OCI-LY7 (cell line): Measurements from ENCODE around the gene CCDC192. TPM values are rescaled to one million over a fixed set of nuclear protein-coding genes. Genes with fewer than 3 reads are reported as not detected.

ENCODE experiments used
- BruUV-seq: library from RNA; stranded (reverse); fragments of 400-500 nt; replicated peaks from 2 replicates; lab custom pipeline; 2021; lab: Mats Ljungman, UMichigan
- CTCF ChIA-PET: fragments of 300-600 bp; sonication (Branson Sonifier 250); formaldehyde crosslinking; loops from one replicate; lab custom pipeline; 2022; ENCODE audit warnings: antibody characterized with exemption; ENCODE audit not compliant: unreplicated experiment; lab: Charles Lee
- POLR2A ChIA-PET: fragments of 300-600 bp; sonication (Branson Sonifier 250); formaldehyde crosslinking; loops from one replicate; lab custom pipeline; 2022; ENCODE audit warnings: antibody characterized with exemption; lab: Charles Lee
- DNase-seq: peaks from one replicate; pipeline ENCODE4 v3.0.0-alpha.2; 2015; ENCODE audit warnings: low spot score
- H2AFZ ChIP-seq: fragments of 200-600 bp; sonication (generic), shearing (Covaris generic); 2 replicates; pipeline ENCODE4 v1.6.1; 2014; ENCODE audit warnings: mild to moderate bottlenecking, antibody characterized with exemption, low read length, moderate library complexity
- H3K27ac ChIP-seq: fragments of 200-600 bp; sonication (generic); 2 replicates; pipeline ENCODE4 v1.5.1; 2014; ENCODE audit warnings: mixed run types, low read depth, mild to moderate bottlenecking, moderate library complexity, low read length, inconsistent platforms; ENCODE audit not compliant: poor library complexity, severe bottlenecking
- H3K36me3 ChIP-seq: fragments of 200-600 bp; sonication (generic); 2 replicates; pipeline ENCODE4 v1.6.1; 2014; ENCODE audit warnings: mild to moderate bottlenecking, antibody characterized with exemption, low read length, moderate library complexity, mixed read lengths; ENCODE audit not compliant: insufficient read depth
- H3K4me1 ChIP-seq: fragments of 200-600 bp; sonication (generic); 2 replicates; pipeline ENCODE4 v1.5.1; 2014; ENCODE audit warnings: mild to moderate bottlenecking, low read length; ENCODE audit not compliant: insufficient read depth, poor library complexity, severe bottlenecking
- H3K4me2 ChIP-seq: fragments of 200-600 bp; sonication (generic); 2 replicates; pipeline ENCODE4 v1.6.1; 2014; ENCODE audit warnings: mild to moderate bottlenecking, low read length
- H3K4me3 ChIP-seq: fragments of 200-600 bp; sonication (generic); 2 replicates; pipeline ENCODE4 v1.5.1; 2014; ENCODE audit warnings: mild to moderate bottlenecking, low read depth, low read length; ENCODE audit not compliant: poor library complexity, severe bottlenecking
- H3K79me2 ChIP-seq: fragments of 200-600 bp; sonication (generic); 2 replicates; pipeline ENCODE4 v1.6.1; 2016; ENCODE audit warnings: low read depth, mild to moderate bottlenecking, low read length, moderate library complexity, mixed read lengths; ENCODE audit not compliant: insufficient read depth
- H3K9me2 ChIP-seq: fragments of 200-600 bp; sonication (generic); 2 replicates; pipeline ENCODE4 v1.6.1; 2016; ENCODE audit warnings: mild to moderate bottlenecking, low read length, mixed read lengths; ENCODE audit not compliant: insufficient read depth
- H3K9me3 ChIP-seq: fragments of 200-600 bp; sonication (generic); 2 replicates; pipeline ENCODE4 v1.6.1; 2014; ENCODE audit warnings: mild to moderate bottlenecking, mixed run types, low read length, mixed read lengths
- H4K20me1 ChIP-seq: fragments of 200-600 bp; sonication (generic); 2 replicates; pipeline ENCODE4 v1.6.1; 2014; ENCODE audit warnings: mild to moderate bottlenecking, antibody characterized with exemption, low read length, moderate library complexity, mixed read lengths; ENCODE audit not compliant: insufficient read depth
- EZH2phosphoT487 ChIP-seq: fragments of 200-600 bp; sonication (generic); IDR thresholded peaks from 2 replicates; pipeline ENCODE4 v1.6.1; 2018; ENCODE audit warnings: low read depth, borderline replicate concordance, mild to moderate bottlenecking, mixed run types, antibody characterized with exemption, low read length, moderate library complexity, mixed read lengths
- intact Hi-C: fragments of 100-400 bp; cut with micrococcal nuclease; formaldehyde crosslinking; loops from one replicate; pipeline ENCODE4 v1.10.0; 2022; ENCODE audit not compliant: unreplicated experiment
- total RNA-seq, 2 experiments: library from RNA; depleted of rRNA in 1 of 2; stranded (reverse); fragments of >200 nt in 1 of 2; shearing (Covaris generic) in 1 of 2; gene quantifications; 2 replicates each; pipeline ENCODE4 v1.2.3, GENCODE V29; 2014 to 2022
- TF ChIP-seq, protein P1 (sequence below): fragments of 200-600 bp; sonication (generic); conservative IDR thresholded peaks from 2 replicates; pipeline ENCODE4 v1.5.1; 2014; ENCODE audit warnings: mild to moderate bottlenecking, antibody characterized with exemption, low read length, moderate library complexity, mixed read lengths

The CCDC192 gene
- total RNA-seq, 2 experiments from 2014 or later: not detected

GRCh38 chr5:127909821-127910220 lies 206.6 kb downstream of the CCDC192 start:
- no peaks in the 10 kb centered on the region for H3K4me1 ChIP-seq
- no peak for TF ChIP-seq EZH2phosphoT487
- TF ChIP-seq, protein P1, sequence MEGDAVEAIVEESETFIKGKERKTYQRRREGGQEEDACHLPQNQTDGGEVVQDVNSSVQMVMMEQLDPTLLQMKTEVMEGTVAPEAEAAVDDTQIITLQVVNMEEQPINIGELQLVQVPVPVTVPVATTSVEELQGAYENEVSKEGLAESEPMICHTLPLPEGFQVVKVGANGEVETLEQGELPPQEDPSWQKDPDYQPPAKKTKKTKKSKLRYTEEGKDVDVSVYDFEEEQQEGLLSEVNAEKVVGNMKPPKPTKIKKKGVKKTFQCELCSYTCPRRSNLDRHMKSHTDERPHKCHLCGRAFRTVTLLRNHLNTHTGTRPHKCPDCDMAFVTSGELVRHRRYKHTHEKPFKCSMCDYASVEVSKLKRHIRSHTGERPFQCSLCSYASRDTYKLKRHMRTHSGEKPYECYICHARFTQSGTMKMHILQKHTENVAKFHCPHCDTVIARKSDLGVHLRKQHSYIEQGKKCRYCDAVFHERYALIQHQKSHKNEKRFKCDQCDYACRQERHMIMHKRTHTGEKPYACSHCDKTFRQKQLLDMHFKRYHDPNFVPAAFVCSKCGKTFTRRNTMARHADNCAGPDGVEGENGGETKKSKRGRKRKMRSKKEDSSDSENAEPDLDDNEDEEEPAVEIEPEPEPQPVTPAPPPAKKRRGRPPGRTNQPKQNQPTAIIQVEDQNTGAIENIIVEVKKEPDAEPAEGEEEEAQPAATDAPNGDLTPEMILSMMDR: no peak
- DNase-seq: no peak
- no TSS peak for BruUV-seq
- no peaks in the 10 kb centered on the region for H3K36me3 ChIP-seq
- ChIA-PET CTCF (no interaction called here), POLR2A (interaction anchor here (0.7 to 1.9 kb wide), 4 partner anchors 10 to 340 kb away, joined by 3 to 4 read pairs (median 4); no protein-coding TSS in a partner anchor)
- no peak overlapping the region for H3K4me3 ChIP-seq
- no peaks in the 10 kb centered on the region for H4K20me1 ChIP-seq
- no peak overlapping the region for H3K27ac ChIP-seq
- H2AFZ ChIP-seq: no peak overlapping the region
- H3K9me2 ChIP-seq: no peaks in the 10 kb centered on the region
- intact Hi-C loops: loop anchor here (5.0 kb wide), 1 partner anchor 172 kb away; the partner anchor contains the start of gene SLC12A2
- H3K9me3 ChIP-seq: no peaks in the 10 kb centered on the region
- H3K79me2 ChIP-seq: no peaks in the 10 kb centered on the region
- H3K4me2 ChIP-seq: no peak overlapping the region

DNA sequence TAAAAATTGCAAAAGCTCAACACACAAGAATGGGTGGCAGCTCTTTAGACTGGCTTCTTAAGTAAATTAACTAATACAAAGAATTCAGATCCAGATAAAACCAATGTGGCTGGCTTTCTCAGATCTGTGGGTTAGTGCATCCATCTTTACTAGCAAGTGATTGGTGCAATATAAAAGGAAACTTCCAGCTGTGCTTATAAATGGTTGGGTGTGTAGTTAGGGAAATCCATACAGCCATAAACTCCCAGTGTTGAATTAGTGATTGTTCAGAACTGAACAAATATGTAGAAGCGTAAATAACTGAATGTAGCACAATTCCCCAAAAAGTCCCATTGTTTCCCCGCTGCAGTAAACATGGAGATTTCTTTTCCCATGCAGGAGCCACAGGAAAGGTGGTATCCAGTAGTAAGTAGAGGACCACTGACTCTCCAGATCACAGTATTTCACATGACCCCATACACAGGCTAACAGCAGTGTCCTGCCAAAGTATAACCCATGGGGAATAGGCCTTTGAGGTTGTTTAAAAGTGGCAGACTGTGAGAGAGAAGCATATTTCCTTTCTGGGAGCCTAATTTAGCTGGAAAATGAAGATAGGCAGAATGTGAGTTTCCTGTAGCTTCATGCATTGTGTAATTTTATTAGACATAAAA lies 207.2 kb downstream of the CCDC192 start:
- no peak for TF ChIP-seq EZH2phosphoT487
- TF ChIP-seq, protein P1: no peak
- no peaks in the 10 kb centered on the region for H3K9me2 ChIP-seq
- H3K9me3 ChIP-seq: no peaks in the 10 kb centered on the region
- POLR2A ChIA-PET: interaction anchor here (1.0 to 1.9 kb wide), 4 partner anchors 13 to 339 kb away, joined by 3 to 4 read pairs (median 4); no protein-coding TSS in a partner anchor
- no TSS peak for BruUV-seq
- CTCF ChIA-PET: no interaction called here
- H3K36me3 ChIP-seq: no peaks in the 10 kb centered on the region
- no peaks in the 10 kb centered on the region for H3K79me2 ChIP-seq
- intact Hi-C loops: no loop called here
- H3K4me2 ChIP-seq: no peak overlapping the region
- H2AFZ ChIP-seq: no peak overlapping the region
- no peaks in the 10 kb centered on the region for H4K20me1 ChIP-seq
- no peak for DNase-seq
- H3K4me1 ChIP-seq: no peaks in the 10 kb centered on the region
- no peak overlapping the region for H3K27ac ChIP-seq
- H3K4me3 ChIP-seq: no peak overlapping the region

DNA sequence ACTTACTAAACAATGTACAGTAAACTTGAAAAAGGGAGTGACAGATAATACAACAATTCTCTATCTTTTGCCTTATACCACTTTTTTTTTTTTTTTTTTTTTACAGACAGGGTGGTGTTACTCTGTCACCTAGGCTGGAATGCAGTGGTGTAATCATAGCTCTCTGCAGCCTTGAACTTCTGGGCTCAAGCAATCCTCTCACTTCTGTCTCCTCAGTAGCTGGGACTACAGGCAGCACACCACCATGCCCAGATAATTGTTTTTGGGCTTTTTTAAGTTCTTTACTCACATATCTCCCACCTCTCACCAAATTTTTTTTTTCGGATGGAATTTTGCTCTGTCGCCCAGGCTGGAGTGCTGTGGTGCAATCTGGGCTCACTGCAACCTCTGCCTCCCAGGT lies 208.4 kb downstream of the CCDC192 start:
- no peak overlapping the region for H2AFZ ChIP-seq
- POLR2A ChIA-PET: interaction anchor here (0.6 to 1.7 kb wide), 4 partner anchors 15 to 76 kb away, joined by 3 to 6 read pairs (median 4); no protein-coding TSS in a partner anchor
- BruUV-seq: no TSS peak

More for the DNA sequence above, 208.4 kb downstream of the CCDC192 start:
- Histone ChIP-seq H3K9me3 (no peaks in the 10 kb centered on the region), H3K9me2 (no peaks in the 10 kb centered on the region), H3K36me3 (no peaks in the 10 kb centered on the region), H3K79me2 (no peaks in the 10 kb centered on the region), H4K20me1 (no peaks in the 10 kb centered on the region), H3K4me2 (no peak overlapping the region), H3K4me1 (no peaks in the 10 kb centered on the region), H3K27ac (no peak overlapping the region), H3K4me3 (no peak overlapping the region)
- CTCF ChIA-PET: no interaction called here
- TF ChIP-seq, protein P1: no peak
- no peak for TF ChIP-seq EZH2phosphoT487
- intact Hi-C loops: no loop called here
- DNase-seq: no peak
